GM18499 (cell line): Measurements from ENCODE around the gene NUDT8.
"Not testable (repeated sequence)": the region's sequence is repeated elsewhere in the genome, so short reads cannot be mapped to it uniquely, and the experiment has no call there.

ENCODE experiments used
- ATAC-seq: cut with Tn5 transposase; IDR thresholded peaks from one replicate; pipeline ENCODE4 v1.9.1; 2021; ENCODE audit warnings: moderate number of reproducible peaks; ENCODE audit not compliant: insufficient read depth, unreplicated experiment

Gene NUDT8

GRCh38 chr11:67630228-67630942 is 648 bp upstream of the NUDT8 start:
- peak; percentile 30 for ATAC-seq

GRCh38 chr11:67628710-67629385 is 889 bp downstream of the NUDT8 start:
- ATAC-seq, result no peak

- no peak for ATAC-seq
Observed at GRCh38 chr11:67627812-67628624, 1.7 kb downstream of the NUDT8 start.

- no peak for ATAC-seq
Observed at GRCh38 chr11:67627441-67627811, 2.3 kb downstream of the NUDT8 start.

- ATAC-seq, result no peak
Observed at GRCh38 chr11:67626970-67627369, 2.8 kb downstream of the NUDT8 start.

GRCh38 chr11:67626131-67626833 is 3.5 kb downstream of the NUDT8 start:
- not testable (repeated sequence) for ATAC-seq

GRCh38 chr11:67623795-67624194 is 5.9 kb downstream of the NUDT8 start:
- not testable (repeated sequence) for ATAC-seq

GRCh38 chr11:67622905-67623304 is 6.8 kb downstream of the NUDT8 start:
- ATAC-seq, result not testable (repeated sequence)

- ATAC-seq, result not testable (repeated sequence)
Observed at GRCh38 chr11:67621928-67622327, 7.8 kb downstream of the NUDT8 start.

GRCh38 chr11:67620621-67621020 is 9.1 kb downstream of the NUDT8 start:
- ATAC-seq, result not testable (repeated sequence)

GRCh38 chr11:67619683-67620618 is 9.8 kb downstream of the NUDT8 start:
- ATAC-seq, result not testable (repeated sequence)

- not testable (repeated sequence) for ATAC-seq
Observed at GRCh38 chr11:67618901-67619659, 10.7 kb downstream of the NUDT8 start.

GRCh38 chr11:67617243-67617953 is 12.3 kb downstream of the NUDT8 start:
- no peak for ATAC-seq

GRCh38 chr11:67616431-67617242 is 13.1 kb downstream of the NUDT8 start:
- ATAC-seq, result no peak

GRCh38 chr11:67615728-67616430 is 13.9 kb downstream of the NUDT8 start:
- ATAC-seq, result no peak
